NCI-H187 (cell line): ENCODE measurements around the gene CCL20.
A peak's percentile ranks its signal among the peaks of the same experiment; 100 is the strongest.
"Not testable (repeated sequence)": the region's sequence is repeated elsewhere in the genome, so short reads cannot be mapped to it uniquely, and the experiment has no call there.

Source experiments
- DNase-seq, 2 experiments: peaks; one replicate each; lab custom pipeline; 2025; lab: John Stamatoyannopoulos, UW

The CCL20 gene

DNA sequence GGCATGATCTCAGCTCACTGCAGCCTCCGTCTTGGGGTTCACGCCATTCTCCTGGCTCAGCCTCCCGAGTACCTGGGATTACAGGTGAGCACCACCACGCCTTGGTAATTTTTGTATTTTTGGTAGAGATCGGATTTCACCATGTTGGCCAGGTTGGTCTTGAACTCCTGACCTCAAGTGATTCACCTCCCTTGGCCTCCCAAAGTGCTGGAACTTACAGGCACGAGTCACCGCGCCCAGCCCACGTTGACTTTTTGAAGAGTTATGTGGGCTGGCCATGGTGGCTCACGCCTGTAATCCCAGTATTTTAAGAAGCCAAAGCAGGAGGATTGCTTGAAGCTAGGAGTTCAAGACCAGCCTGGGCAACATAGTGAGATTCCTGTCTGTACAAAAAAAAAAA is 20.8 kb downstream of the CCL20 start:
- no peak for DNase-seq

DNA sequence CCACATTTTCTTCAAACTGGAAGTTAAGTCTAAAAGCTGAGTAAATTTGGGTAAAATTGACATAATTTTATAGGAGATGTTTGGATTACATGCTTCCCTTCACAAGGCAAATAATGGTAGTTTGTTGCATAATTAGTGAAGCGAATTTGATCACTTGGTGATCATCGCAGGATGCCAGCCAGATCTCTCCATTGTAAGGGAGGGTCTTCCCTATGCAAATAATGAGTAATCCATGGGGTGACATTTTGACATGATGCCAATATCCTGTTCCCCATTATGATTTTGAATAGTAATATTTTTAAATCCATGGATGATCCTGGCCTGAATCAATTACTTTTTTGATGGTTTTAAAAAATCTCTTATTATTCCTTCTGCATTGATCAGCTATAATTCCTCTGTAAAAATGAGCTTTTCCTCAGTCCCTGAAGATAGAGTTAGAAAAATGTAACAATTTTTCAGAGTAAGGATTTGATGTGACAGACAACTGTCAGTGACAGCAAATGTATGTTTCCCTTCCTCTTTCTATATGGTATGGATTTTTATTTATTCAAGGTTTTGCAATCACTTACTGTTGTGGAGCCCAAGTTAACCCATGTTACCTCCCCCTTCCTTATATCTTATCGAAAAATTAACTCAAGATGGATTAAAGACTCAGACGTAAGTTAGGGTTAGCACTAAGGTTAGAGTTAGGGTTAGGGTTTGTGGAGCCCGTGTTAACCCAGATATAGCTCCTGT is 21.4 kb downstream of the CCL20 start:
- DNase-seq = no peak

- DNase-seq = not testable (repeated sequence)
These were observed 25.9 kb downstream of the CCL20 start for GRCh38 chr2:227839339-227840129.

- no peak for DNase-seq
These were observed 33.2 kb downstream of the CCL20 start for GRCh38 chr2:227846831-227847230.

GRCh38 chr2:227848146-227848545 is 34.5 kb downstream of the CCL20 start:
- DNase-seq = no peak

GRCh38 chr2:227848586-227848985 is 34.9 kb downstream of the CCL20 start:
- no peak for DNase-seq

DNA sequence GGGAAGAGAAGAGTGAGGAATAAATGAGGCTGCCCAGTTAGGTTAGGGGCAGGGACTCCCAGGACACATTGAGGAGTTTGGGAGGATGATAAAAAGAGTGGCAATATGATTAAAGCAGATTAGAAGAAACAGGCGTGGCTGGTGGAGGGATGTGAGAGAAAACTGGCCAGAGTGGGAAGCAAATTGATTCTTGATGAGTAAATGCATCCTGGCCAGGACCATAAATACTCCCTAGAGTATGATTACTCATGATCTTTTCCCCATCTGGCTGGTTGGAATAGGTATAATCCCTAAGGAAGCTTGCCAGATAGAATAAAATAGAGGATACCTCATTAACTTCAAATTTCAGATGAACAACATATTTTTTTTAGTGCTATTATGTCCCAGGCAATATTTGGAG is 36.3 kb downstream of the CCL20 start:
- no peak for DNase-seq

GRCh38 chr2:227853204-227853629 is 39.6 kb downstream of the CCL20 start:
- DNase-seq = no peak

GRCh38 chr2:227853765-227854271 is 40.2 kb downstream of the CCL20 start:
- DNase-seq = peak; percentile 26 to 29

DNA sequence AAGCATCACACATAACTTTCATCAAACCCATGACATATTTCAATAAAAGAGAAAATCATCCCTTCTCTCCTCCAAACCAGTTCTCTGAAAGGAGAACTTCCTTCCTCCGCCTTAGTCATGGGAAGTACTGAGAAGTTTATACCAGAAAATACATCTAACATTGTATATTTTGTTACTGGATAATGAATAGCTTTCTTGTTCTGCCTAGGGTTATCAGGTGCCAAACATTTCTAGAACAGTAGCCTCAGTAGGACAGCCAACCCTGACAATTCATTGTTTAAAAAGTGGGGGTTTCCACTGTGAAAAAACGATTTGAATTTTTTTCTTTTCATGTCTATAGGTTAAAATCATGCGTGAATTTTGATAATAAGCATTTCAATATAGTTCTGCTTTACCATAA is 41.8 kb downstream of the CCL20 start:
- DNase-seq = no peak

- DNase-seq = no peak
These were observed 43.1 kb downstream of the CCL20 start for GRCh38 chr2:227856697-227857096.

DNA sequence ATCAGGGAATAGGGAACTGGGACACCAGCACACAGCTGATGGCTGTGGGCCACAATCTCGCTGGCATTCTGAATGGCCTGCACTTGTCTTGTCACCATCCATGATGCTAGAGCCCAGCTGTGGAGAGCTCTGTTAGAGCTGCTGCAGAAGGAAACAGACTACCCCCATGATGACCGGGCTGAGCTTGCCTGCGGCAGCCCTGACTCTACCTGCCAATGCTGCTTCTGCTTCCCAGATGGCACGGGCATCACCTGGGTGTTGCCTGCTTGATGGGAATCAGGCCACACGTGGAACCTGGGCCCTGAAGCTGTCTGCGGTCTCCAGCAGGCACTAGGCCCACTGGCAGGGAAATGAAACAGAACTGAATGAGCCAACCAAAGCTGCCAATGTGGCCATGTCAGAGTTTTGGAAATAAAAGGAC is 46.6 kb downstream of the CCL20 start:
- DNase-seq = no peak

DNA sequence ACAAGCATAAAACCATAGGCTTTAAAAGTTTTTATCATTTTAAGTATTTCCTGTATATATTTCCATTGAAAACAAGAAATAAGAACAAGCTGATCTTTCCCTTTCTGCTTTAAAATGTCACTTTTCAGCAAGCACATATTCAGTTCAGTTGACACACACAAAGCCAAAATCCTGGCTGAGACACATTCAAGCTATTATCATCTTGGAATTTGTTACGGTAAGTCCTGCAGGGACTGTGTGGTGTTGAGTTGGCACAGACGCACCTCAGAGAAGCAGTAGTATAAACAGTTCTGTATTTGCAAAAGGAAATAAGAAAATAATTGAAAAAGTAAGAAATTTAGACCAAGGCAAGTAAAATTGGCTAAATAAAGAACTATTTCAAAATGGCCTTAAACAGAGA is 47.4 kb downstream of the CCL20 start:
- DNase-seq = no peak

- no peak for DNase-seq
These were observed 48.6 kb downstream of the CCL20 start for GRCh38 chr2:227862227-227862740.

DNA sequence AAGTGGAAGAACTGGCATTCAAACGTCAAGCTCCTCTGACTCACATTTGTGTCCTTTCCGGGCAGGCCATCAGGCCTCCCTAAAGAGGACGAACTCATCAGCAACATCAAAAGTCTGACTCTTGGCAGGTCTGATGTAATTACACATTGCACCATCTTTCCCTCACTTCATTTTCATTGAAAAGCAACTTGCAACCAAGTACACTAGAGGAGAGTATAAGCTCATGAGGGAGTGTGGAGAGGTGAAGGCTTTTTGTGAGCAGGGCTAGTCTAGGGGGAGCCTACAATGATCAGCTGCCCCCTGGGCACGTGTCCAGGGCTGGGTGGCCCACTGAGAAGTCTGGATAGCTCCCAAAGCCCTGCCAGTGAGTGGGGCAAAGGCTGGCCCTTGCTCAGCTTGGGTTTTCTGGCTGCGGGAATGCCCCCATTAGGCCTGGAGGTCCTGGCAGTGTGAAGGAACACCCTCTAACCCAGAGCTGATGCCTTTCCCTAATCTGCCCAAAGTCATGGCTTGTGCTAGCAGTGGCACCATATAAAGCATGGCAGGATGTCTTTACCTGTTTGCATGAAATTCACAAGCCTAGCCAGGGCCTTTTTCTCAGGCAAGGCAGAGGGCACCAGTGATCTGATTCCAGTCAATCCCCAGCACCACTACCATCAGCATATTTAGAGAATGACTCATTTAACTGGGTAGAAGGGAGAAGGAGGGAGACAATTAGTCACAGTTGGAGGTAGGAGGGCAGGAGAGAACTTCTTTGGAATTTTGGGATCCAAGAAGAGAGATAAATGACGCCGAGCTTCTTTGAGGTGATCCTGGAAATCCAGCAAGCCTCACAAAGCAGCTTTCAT is 49.3 kb downstream of the CCL20 start:
- DNase-seq = no peak

DNA sequence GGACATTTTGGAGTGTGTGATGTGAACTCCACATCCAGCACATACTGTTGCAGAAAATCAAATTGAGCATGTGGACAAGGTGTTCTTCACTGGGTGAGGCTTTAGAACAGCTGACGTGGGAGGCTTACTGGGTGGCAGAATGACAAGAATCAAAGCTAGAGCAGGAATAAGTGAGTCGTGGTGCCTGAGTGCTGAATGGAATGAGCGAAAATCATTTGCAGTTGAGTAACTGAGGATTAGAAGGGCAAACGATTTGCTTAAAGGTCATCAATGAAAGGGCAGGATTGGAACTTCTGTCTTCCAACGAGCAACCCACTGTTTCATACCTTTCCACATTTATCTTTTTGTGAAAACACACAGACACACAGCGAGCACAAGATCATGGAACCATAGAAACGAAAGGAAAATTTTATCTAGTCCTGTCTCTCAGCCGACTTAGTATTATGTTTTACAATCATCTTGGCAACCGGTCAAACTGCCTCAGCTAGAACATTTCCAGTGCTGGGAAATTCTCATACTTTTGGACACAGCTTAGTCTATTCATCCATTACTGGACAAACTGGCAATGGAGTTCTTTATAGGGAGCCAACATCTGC is 50.6 kb downstream of the CCL20 start:
- no peak for DNase-seq

DNA sequence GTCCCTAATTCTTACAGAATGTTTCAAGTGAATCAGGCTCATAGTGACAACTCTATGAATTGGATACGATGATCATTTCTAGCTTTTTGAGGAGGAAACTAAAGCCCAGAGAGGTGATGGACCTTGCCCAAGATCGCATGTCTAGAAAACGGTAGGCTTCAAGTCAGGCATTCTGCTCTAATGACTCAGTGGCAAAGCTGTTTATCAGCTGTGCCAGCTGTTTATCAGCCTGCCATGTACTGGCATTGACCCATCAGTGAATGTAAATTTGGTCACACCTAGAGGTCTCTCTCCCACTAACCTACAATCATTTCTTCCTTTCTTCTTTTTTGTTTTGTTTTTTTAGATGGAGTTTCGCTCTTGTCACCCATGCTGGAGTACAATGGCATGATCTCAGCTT is 51.6 kb downstream of the CCL20 start:
- DNase-seq = no peak
